Parathyroid adenoma (tissue), 2 donors: Measurements from ENCODE around the gene LGALS3BP.

ENCODE experiments used
- H2AFZ ChIP-seq: fragments of 300-600 bp; sonication (generic); one replicate; pipeline ENCODE4 v1.7.0; 2017; ENCODE audit warnings: antibody characterized with exemption, mild to moderate bottlenecking
- H3K27ac ChIP-seq: fragments of 300-600 bp; sonication (generic); one replicate; pipeline ENCODE4 v1.7.0; 2017
- H3K27me3 ChIP-seq: fragments of 300-600 bp; sonication (generic); one replicate; pipeline ENCODE4 v1.7.0; 2017; ENCODE audit warnings: low read length; ENCODE audit not compliant: control insufficient read depth, insufficient read depth
- H3K36me3 ChIP-seq: fragments of 300-600 bp; sonication (generic); one replicate; pipeline ENCODE4 v1.7.0; 2017; ENCODE audit warnings: low read length; ENCODE audit not compliant: control insufficient read depth, insufficient read depth
- H3K4me1 ChIP-seq: fragments of 300-600 bp; sonication (generic); one replicate; pipeline ENCODE4 v1.7.0; 2017; ENCODE audit warnings: control low read depth
- H3K4me2 ChIP-seq: fragments of 300-600 bp; sonication (generic); one replicate; pipeline ENCODE4 v1.7.0; 2017; ENCODE audit warnings: low read length
- H3K4me3 ChIP-seq: fragments of 300-600 bp; sonication (generic); one replicate; pipeline ENCODE4 v1.7.0; 2017; ENCODE audit warnings: low read depth, low read length
- H3K79me2 ChIP-seq: fragments of 300-600 bp; sonication (generic); one replicate; pipeline ENCODE4 v1.7.0; 2017; ENCODE audit warnings: control low read depth
- H3K9ac ChIP-seq: fragments of 300-600 bp; sonication (generic); one replicate; pipeline ENCODE4 v1.7.0; 2017; ENCODE audit warnings: mild to moderate bottlenecking
- H3K9me3 ChIP-seq: fragments of 300-600 bp; sonication (generic); one replicate; pipeline ENCODE4 v1.7.0; 2017; ENCODE audit warnings: low read length; ENCODE audit not compliant: control insufficient read depth
- CTCF ChIP-seq: fragments of 300-600 bp; sonication (generic); IDR thresholded peaks from one replicate; pipeline ENCODE4 v1.7.0; 2017; ENCODE audit warnings: antibody characterized with exemption, mild to moderate bottlenecking
- donor health status: primary hyperparathyroidism.

Gene LGALS3BP

GRCh38 chr17:78997881-78998280 is 18.2 kb upstream of the LGALS3BP start:
- Histone ChIP-seq H3K27ac (peak overlapping the region; percentile 6), H2AFZ (no peak overlapping the region), H3K27me3 (no peaks in the 10 kb centered on the region), H3K4me1 (peaks cover 24% of the 10 kb centered on the region), H3K79me2 (peaks cover 17% of the 10 kb centered on the region), H3K4me3 (no peak overlapping the region), H3K36me3 (no peaks in the 10 kb centered on the region), H3K9me3 (no peaks in the 10 kb centered on the region), H3K4me2 (no peak overlapping the region), H3K9ac (no peak overlapping the region)
- no peak for TF ChIP-seq CTCF

GRCh38 chr17:78997231-78997741 is 17.6 kb upstream of the LGALS3BP start:
- no peak for TF ChIP-seq CTCF
- H3K4me1 ChIP-seq, result peaks cover 24% of the 10 kb centered on the region
- peaks cover 14% of the 10 kb centered on the region for H3K79me2 ChIP-seq
- no peak overlapping the region for H3K4me2 ChIP-seq
- no peaks in the 10 kb centered on the region for H3K9me3 ChIP-seq
- no peak overlapping the region for H3K9ac ChIP-seq
- H3K27me3 ChIP-seq, result no peaks in the 10 kb centered on the region
- H2AFZ ChIP-seq, result no peak overlapping the region
- H3K27ac ChIP-seq, result peak overlapping the region; percentile 69
- H3K36me3 ChIP-seq, result no peaks in the 10 kb centered on the region
- no peak overlapping the region for H3K4me3 ChIP-seq

- no peak for TF ChIP-seq CTCF
- Histone ChIP-seq H3K4me2 (peak overlapping the region; percentile 39), H3K27me3 (no peaks in the 10 kb centered on the region), H3K4me1 (peaks cover 24% of the 10 kb centered on the region), H3K79me2 (peaks cover 9% of the 10 kb centered on the region), H3K9ac (no peak overlapping the region), H3K36me3 (no peaks in the 10 kb centered on the region), H3K9me3 (no peaks in the 10 kb centered on the region), H2AFZ (no peak overlapping the region), H3K27ac (peak overlapping the region; percentile 69), H3K4me3 (peak overlapping the region; percentile 31)
Observed at GRCh38 chr17:78996781-78997201, 17.1 kb upstream of the LGALS3BP start.

GRCh38 chr17:78995761-78996451 is 16.2 kb upstream of the LGALS3BP start:
- TF ChIP-seq CTCF, result no peak

More at GRCh38 chr17:78995761-78996451, 16.2 kb upstream of the LGALS3BP start:
- Histone ChIP-seq H3K9me3 (no peaks in the 10 kb centered on the region), H3K4me3 (peak overlapping the region; percentile 31), H3K4me2 (peak overlapping the region; percentile 39), H3K9ac (no peak overlapping the region), H3K36me3 (no peaks in the 10 kb centered on the region), H3K79me2 (peaks cover 8% of the 10 kb centered on the region), H3K4me1 (peaks cover 24% of the 10 kb centered on the region), H2AFZ (peak overlapping the region; percentile 1), H3K27me3 (no peaks in the 10 kb centered on the region), H3K27ac (peak overlapping the region; percentile 69)
